ENCODE results near the gene MROH7. TPM values are rescaled to one million over a fixed set of nuclear protein-coding genes. Genes with fewer than 3 reads are reported as not detected.
A peak's percentile ranks its signal among the peaks of the same experiment; 100 is the strongest.

Gene MROH7
- total RNA-seq, 4 donors from 2014 or later: 11.6 to 20.8 (median 14.8) TPM

- Histone ChIP-seq H3K27ac (replicated peaks in 1 of 4) (no peak overlapping the region), H3K27me3 (no peaks in the 10 kb centered on the region), H3K4me3 (no peak overlapping the region), H3K36me3 (peaks cover 3 to 16% (median 6%) of the 10 kb centered on the region in 4 donors), H3K9me3 (peaks cover 0 to 18% (median 12%) of the 10 kb centered on the region in 4 donors), H3K4me1 (peaks cover 0 to 1% (median under 1%) of the 10 kb centered on the region in 4 donors)
- 63% methylated on average over 4 of the region's 4 CpGs for WGBS
- intact Hi-C loops (cut with DNase I): no loop called here
- TF ChIP-seq EP300 (IDR thresholded peaks at IDR 0.05) (no peak), POLR2AphosphoS5 (IDR thresholded peaks at IDR 0.05) (no peak), CTCF (IDR thresholded peaks at IDR 0.05) (no peak), POLR2A (IDR thresholded peaks at IDR 0.05; ENCODE audit: low read depth) (no peak)
- no peak for DNase-seq (ENCODE audit: extremely low spot score)
Observed at GRCh38 chr1:54640361-54640760, 1.2 kb upstream of the MROH7 start.

GRCh38 chr1:54643736-54644135, 2.1 kb downstream of the MROH7 start:
- DNase-seq (ENCODE audit: extremely low spot score): no peak
- Histone ChIP-seq H3K4me1 (peaks cover 9 to 17% (median 16%) of the 10 kb centered on the region in 4 donors), H3K36me3 (no peaks in the 10 kb centered on the region), H3K27ac (replicated peaks in 1 of 4) (no peak overlapping the region), H3K27me3 (no peaks in the 10 kb centered on the region), H3K4me3 (no peak overlapping the region), H3K9me3 (peaks cover 0 to 18% (median 12%) of the 10 kb centered on the region in 4 donors)
- no peak for TF ChIP-seq CTCF (IDR thresholded peaks at IDR 0.05)
- intact Hi-C loops (cut with DNase I): no loop called here

- TF ChIP-seq CTCF (IDR thresholded peaks at IDR 0.05): no peak
- no peak for TF ChIP-seq POLR2A (IDR thresholded peaks at IDR 0.05; ENCODE audit: low read depth)
- no peak for TF ChIP-seq EP300 (IDR thresholded peaks at IDR 0.05)
- peak; percentile 52 to 62 for TF ChIP-seq POLR2AphosphoS5 (IDR thresholded peaks at IDR 0.05)
- Histone ChIP-seq H3K4me1 (peaks cover 9 to 17% (median 16%) of the 10 kb centered on the region in 4 donors), H3K27me3 (no peaks in the 10 kb centered on the region), H3K27ac (replicated peaks in 1 of 4) (peak overlapping the region; percentile 2 to 72 (median 55)), H3K4me3 (no peak overlapping the region), H3K36me3 (no peaks in the 10 kb centered on the region), H3K9me3 (peaks cover 0 to 18% (median 12%) of the 10 kb centered on the region in 4 donors)
- WGBS: 30% methylated on average over 7 of the region's 7 CpGs
- intact Hi-C loops (cut with DNase I): no loop called here
- DNase-seq (ENCODE audit: extremely low spot score): no peak
Observed at GRCh38 chr1:54645806-54646676, 4.5 kb downstream of the MROH7 start.

GRCh38 chr1:54649130-54649898, 7.7 kb downstream of the MROH7 start:
- Histone ChIP-seq H3K4me1 (peaks cover 9 to 17% (median 16%) of the 10 kb centered on the region in 4 donors), H3K27ac (replicated peaks in 1 of 4) (no peak overlapping the region), H3K27me3 (no peaks in the 10 kb centered on the region), H3K4me3 (no peak overlapping the region), H3K36me3 (peaks cover 0 to 13% (median 0%) of the 10 kb centered on the region in 4 donors), H3K9me3 (peaks cover 0 to 4% (median under 1%) of the 10 kb centered on the region in 4 donors)
- no peak for DNase-seq (ENCODE audit: extremely low spot score)
- intact Hi-C loops (cut with DNase I): no loop called here
- 78% methylated on average over 4 of the region's 5 CpGs for WGBS
- no peak for TF ChIP-seq POLR2A (IDR thresholded peaks at IDR 0.05; ENCODE audit: low read depth)
- no peak for TF ChIP-seq CTCF (IDR thresholded peaks at IDR 0.05)

Data from esophagus muscularis mucosa (tissue), 4 donors.